ENCODE measurements around the gene NAALADL2.

DNA sequence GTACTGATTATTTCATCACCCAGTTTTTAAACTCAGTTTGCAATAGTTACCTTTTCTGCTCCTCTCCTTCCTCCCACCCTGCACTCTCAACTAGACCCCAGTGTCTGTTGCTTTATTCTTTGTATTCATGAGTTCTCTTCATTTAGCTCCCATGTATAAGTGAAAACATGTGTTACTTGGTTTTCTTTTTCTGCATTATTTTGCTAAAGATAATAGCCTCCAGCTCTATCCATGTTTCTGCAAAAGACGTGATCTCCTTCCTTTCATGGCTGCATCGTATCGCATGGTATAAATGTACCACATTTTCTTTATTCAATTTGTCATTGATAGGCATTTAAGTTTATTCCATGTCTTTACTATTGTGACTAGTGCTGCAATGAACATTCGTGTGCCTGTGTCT is 79.0 kb downstream of the NAALADL2 start:
- no peak for TF ChIP-seq CTCF (IDR thresholded peaks at IDR 0.05; ENCODE audit: borderline replicate concordance, extremely low read depth, low read length, poor library complexity, severe bottlenecking)
- no peak for TF ChIP-seq EZH2 (IDR thresholded peaks at IDR 0.05; ENCODE audit: borderline replicate concordance, low read depth, low read length, severe bottlenecking)

Data from DND-41 (cell line).